ENCODE measurements around the gene TRIM28.
"Not testable (repeated sequence)": the region's sequence is repeated elsewhere in the genome, so short reads cannot be mapped to it uniquely, and the experiment has no call there.

The TRIM28 gene

DNA sequence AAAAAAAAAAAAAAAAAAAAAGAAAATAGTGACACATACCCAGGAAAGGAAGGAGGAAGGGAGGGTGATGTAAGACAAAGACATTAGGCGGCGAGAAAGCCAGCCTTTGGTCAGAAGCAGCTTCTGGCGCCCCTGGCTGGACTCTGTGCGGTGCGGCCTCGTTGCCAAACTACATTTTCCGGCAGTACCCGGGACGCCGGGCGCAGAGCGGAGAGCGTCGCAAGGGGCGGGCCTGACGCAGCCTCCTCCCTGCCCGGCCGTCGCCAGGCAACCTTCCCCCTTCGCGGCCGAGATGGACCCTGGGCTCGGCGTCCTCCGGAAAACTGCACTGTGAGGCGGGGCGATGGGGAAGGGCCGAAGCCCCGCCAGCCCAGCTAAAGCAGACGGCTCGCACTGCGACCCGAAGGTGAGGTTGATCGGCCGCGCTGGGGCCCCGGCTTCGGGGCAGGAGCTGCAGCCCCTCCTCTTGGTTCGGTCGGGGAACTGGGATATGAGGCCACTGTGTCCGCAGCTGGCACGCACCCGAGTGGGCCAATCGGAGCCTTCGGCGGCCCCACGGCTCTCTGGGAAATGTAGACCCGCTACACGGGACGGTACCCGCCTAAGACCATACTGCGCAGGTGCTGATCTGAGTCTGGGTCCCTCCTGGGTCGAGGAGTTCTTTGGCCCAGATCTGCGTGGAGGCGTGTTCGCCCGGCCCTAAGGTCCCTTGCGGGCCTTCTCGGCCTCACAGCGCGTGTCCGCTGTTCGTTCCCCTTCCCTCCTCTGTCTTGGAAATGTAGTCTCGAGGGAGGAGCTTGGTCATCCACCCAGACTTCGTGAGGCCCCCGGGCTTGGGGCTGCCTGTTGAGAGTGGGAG is 31.5 kb downstream of the TRIM28 start:
- Histone ChIP-seq H3K79me2 (ENCODE audit: control insufficient read depth, insufficient read depth, low read length, unreplicated experiment) (peaks cover 3% of the 10 kb centered on the region), H3K36me3 (ENCODE audit: insufficient read depth, low read length) (no peaks in the 10 kb centered on the region), H3K27ac (ENCODE audit: low read depth, low read length) (peak overlapping the region; percentile 93), H2AFZ (ENCODE audit: low read length, unreplicated experiment) (no peak overlapping the region), H3K4me1 (ENCODE audit: control insufficient read depth, insufficient read depth, low read length, unreplicated experiment) (peaks cover 8% of the 10 kb centered on the region), H3K27me3 (ENCODE audit: insufficient read depth, low read length) (no peaks in the 10 kb centered on the region), H3K4me3 (ENCODE audit: low read depth, low read length) (peak overlapping the region; percentile 83)

DNA sequence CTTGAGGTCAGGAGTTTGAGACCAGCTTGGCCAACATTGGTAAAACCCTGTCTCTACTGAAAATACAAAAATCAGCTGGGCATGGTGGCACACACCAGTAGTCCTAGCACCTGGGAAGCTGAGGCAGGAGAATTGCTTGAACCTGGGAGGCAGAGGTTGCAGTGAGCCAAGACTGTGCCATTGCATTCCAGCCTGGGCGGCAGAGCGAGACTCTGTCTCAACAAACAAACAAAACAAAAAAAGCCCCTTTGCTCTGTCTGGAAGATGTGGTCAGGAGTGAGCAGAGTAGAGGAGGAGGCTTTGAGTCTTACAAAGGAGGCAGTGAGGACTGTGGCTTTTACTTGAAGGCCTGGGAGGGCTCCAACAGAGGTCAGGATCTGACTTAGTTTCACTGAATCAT is 33.7 kb downstream of the TRIM28 start:
- not testable (repeated sequence) for H2AFZ ChIP-seq (ENCODE audit: low read length, unreplicated experiment); H3K79me2 ChIP-seq (ENCODE audit: control insufficient read depth, insufficient read depth, low read length, unreplicated experiment); H3K27me3 ChIP-seq (ENCODE audit: insufficient read depth, low read length); H3K36me3 ChIP-seq (ENCODE audit: insufficient read depth, low read length); H3K4me1 ChIP-seq (ENCODE audit: control insufficient read depth, insufficient read depth, low read length, unreplicated experiment); H3K4me3 ChIP-seq (ENCODE audit: low read depth, low read length); H3K27ac ChIP-seq (ENCODE audit: low read depth, low read length)

DNA sequence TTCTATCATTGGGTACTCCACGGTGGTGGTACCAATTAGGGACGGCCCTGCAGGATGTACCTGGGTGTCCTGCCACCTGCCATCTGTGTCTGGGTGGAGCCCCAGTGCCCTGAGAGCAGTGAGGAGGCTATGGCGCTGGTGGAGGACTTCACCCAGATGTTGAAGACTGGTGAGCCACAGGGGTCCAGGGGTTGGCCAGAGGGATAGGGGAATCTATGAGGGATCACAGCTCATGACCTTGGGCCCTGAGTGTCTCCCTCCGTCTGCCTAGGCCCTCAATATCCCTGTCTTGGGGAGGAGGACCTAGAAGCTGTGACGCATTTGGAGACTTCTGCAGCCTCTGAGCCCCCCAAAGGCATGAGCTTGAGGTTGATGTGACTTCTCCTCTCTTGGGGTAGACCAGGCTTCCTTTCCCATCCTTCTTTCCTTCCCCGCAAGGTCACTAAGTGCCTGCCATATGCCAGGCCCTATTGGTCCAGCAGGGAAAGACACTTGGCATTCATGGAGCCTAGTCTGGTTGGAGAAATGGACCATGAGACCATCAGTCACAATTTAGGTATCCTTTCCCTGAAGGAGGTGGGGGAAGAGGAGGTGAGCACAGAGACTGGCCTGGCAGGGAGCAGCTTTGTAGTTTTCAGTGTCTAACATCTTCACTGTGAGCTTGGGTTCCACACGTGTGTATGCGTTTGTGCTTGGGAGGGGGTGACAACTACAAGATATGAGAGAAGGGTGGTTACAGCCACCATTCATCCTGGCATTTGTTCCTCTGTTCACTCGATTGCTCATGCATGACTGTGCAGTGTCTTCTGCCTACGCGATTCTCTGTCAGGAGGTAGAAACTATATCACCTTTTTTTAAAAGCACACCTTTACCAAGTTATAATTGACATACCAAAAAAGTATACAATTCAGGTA is 34.4 kb downstream of the TRIM28 start:
- Histone ChIP-seq H3K4me1 (ENCODE audit: control insufficient read depth, insufficient read depth, low read length, unreplicated experiment) (peaks cover 5% of the 10 kb centered on the region), H2AFZ (ENCODE audit: low read length, unreplicated experiment) (no peak overlapping the region), H3K4me3 (ENCODE audit: low read depth, low read length) (no peak overlapping the region), H3K79me2 (ENCODE audit: control insufficient read depth, insufficient read depth, low read length, unreplicated experiment) (peaks cover 3% of the 10 kb centered on the region), H3K27ac (ENCODE audit: low read depth, low read length) (no peak overlapping the region), H3K36me3 (ENCODE audit: insufficient read depth, low read length) (no peaks in the 10 kb centered on the region), H3K27me3 (ENCODE audit: insufficient read depth, low read length) (no peaks in the 10 kb centered on the region)

DNA sequence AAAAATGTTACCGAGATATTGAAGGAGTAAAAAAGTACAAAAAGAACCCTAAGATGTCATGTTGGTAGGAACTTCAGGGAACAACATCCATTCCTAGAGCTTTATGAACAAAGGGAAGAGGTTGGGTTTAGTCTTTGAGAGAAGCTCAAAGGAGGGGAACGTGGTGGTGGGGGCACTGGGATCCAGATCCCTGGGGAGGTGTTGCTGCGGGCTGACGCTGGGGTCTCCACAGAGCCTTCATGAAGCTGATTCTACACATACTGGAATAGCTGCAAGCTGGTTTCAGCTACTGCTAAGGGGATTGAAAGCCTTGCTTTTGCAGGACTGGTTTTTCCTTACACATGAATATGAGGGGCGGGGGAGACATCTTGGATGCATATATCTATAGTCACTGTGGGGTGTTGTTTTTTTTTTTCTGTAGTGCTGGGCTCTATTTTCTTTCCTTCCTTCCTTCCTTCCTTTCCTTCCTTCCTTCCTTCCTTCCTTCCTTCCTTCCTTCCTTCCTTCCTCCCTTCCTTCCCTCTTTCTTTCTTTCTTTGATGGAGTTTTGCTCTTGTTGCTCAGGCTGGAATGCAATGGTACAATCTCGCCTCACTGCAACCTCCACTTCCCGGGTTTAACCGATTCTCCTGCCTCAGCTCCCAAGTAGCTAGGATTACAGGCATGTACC is 35.7 kb downstream of the TRIM28 start:
- H3K79me2 ChIP-seq (ENCODE audit: control insufficient read depth, insufficient read depth, low read length, unreplicated experiment) = peaks cover 3% of the 10 kb centered on the region
- no peak overlapping the region for H3K27ac ChIP-seq (ENCODE audit: low read depth, low read length)

DNA sequence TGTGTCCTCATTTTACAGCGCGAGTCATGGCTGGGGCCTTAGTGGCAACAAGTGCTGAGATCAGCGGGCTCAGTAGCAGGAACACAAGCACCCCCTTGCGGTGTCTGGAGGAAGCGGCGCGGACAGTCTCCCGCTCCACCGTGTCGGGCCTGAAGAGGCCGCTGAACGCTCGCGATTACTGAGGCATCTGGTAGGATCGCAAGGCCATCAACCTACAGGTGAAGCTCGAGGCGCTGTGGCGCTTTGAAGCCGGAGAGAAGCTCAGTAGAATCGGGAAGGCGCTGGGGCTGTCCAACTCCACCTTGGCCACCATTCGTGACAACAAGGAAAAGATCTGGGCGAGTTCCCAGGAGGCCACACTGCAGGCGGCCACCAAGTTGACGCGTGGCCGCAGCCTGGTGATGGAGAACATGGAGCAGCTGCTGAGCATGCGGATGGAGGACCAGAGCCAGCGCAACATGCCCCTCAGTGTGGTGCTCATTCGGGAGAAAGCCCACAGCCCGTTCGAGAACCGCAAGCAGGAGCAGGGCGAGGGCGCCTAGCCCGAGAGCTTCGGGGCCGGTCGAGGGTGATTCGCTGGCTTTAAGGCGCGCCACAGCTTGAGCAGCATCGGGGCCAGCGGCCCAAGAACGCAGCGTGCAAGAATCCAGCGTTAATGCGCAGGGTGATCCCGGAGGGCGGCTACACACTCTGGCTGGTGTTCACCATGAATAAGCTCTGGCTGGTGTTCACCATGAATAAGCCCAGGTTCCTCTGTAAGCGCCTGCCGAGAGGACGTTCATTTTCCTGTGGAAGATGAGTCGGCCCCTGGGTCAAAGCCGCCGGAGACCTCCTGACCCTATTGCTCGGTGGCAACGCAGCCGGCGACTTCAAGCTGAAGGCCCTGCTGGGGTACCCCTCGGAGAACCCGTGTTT is 37.6 kb downstream of the TRIM28 start:
- no peak overlapping the region for H2AFZ ChIP-seq (ENCODE audit: low read length, unreplicated experiment)
- no peak overlapping the region for H3K27ac ChIP-seq (ENCODE audit: low read depth, low read length)
- H3K27me3 ChIP-seq (ENCODE audit: insufficient read depth, low read length) = no peaks in the 10 kb centered on the region
- no peak overlapping the region for H3K4me3 ChIP-seq (ENCODE audit: low read depth, low read length)
- no peaks in the 10 kb centered on the region for H3K36me3 ChIP-seq (ENCODE audit: insufficient read depth, low read length)
- no peaks in the 10 kb centered on the region for H3K4me1 ChIP-seq (ENCODE audit: control insufficient read depth, insufficient read depth, low read length, unreplicated experiment)
- peaks cover 3% of the 10 kb centered on the region for H3K79me2 ChIP-seq (ENCODE audit: control insufficient read depth, insufficient read depth, low read length, unreplicated experiment)

More for the DNA sequence above, 35.7 kb downstream of the TRIM28 start:
- H3K4me3 ChIP-seq (ENCODE audit: low read depth, low read length) = no peak overlapping the region
- H3K4me1 ChIP-seq (ENCODE audit: control insufficient read depth, insufficient read depth, low read length, unreplicated experiment) = no peaks in the 10 kb centered on the region
- no peak overlapping the region for H2AFZ ChIP-seq (ENCODE audit: low read length, unreplicated experiment)
- no peaks in the 10 kb centered on the region for H3K27me3 ChIP-seq (ENCODE audit: insufficient read depth, low read length)
- H3K36me3 ChIP-seq (ENCODE audit: insufficient read depth, low read length) = no peaks in the 10 kb centered on the region

DNA sequence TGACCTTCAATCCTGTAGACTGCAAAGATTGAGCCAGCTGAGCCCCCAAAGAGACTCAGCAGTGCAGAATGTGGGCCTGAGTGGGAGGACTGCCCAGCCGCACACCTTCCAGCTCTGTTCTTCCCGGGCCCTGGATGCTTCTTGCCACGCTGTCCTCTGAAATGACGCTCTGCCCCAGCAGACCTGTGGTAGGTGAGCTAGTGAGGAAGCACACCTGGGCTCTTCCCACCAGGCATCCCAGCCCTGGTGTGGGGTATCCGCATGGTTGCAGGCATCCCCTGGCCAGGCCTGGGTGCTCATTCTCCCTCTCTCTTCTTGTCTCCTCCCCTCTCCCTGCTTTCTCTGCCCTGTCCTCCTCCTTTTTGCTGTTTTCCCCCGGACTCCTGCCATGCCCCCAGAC is 39.1 kb downstream of the TRIM28 start:
- no peak overlapping the region for H3K27ac ChIP-seq (ENCODE audit: low read depth, low read length)
- H2AFZ ChIP-seq (ENCODE audit: low read length, unreplicated experiment) = no peak overlapping the region
- H3K27me3 ChIP-seq (ENCODE audit: insufficient read depth, low read length) = no peaks in the 10 kb centered on the region
- H3K4me1 ChIP-seq (ENCODE audit: control insufficient read depth, insufficient read depth, low read length, unreplicated experiment) = no peaks in the 10 kb centered on the region
- H3K4me3 ChIP-seq (ENCODE audit: low read depth, low read length) = no peak overlapping the region
- no peaks in the 10 kb centered on the region for H3K36me3 ChIP-seq (ENCODE audit: insufficient read depth, low read length)
- H3K79me2 ChIP-seq (ENCODE audit: control insufficient read depth, insufficient read depth, low read length, unreplicated experiment) = peaks cover under 1% of the 10 kb centered on the region

DNA sequence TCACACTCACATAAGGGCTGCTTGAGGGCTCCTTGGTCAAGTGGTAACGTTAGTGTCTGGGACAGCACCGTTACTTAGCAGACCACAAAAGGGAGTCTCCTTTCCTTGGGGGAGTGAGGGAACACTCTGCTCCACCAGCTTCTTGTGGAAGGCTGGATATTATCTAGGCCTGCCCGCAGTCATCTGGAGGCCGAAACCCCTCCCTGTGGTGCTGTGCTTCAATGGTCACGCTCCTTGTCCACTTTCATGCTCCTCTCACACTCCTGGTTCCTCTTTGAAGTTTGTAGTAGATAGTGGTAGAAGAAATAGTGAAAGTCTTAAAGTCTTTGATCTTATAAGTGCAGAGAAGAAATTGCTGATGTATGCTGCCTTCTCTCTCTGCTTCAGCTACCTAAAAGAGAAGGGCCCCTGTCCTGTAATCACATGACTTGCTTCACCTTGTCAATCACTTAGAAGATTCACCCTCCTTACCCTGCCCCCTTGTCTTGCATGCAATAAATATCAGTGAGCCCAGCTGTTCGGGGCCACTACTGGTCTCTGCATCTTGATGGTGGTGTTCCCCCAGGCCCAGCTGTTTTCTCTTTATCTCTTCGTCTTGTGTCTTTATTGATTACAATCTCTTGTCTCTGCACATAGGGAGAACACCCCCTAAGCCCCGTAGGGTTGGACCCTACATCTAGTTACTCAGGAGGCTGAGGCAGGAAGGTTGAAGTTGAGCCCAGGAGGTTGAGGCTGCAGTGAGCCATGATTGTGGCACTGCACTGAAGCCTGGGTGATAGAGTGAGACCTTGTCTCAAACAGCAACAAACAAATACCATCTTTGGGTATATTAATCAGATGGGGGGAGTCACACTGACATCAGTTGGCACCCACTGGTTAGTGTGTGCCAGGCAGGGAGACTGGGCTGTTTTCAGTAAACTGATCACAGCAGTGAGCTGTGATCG is 40.9 kb downstream of the TRIM28 start:
- Histone ChIP-seq H3K27ac (ENCODE audit: low read depth, low read length) (no peak overlapping the region), H3K4me3 (ENCODE audit: low read depth, low read length) (no peak overlapping the region), H2AFZ (ENCODE audit: low read length, unreplicated experiment) (no peak overlapping the region), H3K79me2 (ENCODE audit: control insufficient read depth, insufficient read depth, low read length, unreplicated experiment) (no peaks in the 10 kb centered on the region), H3K27me3 (ENCODE audit: insufficient read depth, low read length) (no peaks in the 10 kb centered on the region), H3K4me1 (ENCODE audit: control insufficient read depth, insufficient read depth, low read length, unreplicated experiment) (no peaks in the 10 kb centered on the region), H3K36me3 (ENCODE audit: insufficient read depth, low read length) (no peaks in the 10 kb centered on the region)

DNA sequence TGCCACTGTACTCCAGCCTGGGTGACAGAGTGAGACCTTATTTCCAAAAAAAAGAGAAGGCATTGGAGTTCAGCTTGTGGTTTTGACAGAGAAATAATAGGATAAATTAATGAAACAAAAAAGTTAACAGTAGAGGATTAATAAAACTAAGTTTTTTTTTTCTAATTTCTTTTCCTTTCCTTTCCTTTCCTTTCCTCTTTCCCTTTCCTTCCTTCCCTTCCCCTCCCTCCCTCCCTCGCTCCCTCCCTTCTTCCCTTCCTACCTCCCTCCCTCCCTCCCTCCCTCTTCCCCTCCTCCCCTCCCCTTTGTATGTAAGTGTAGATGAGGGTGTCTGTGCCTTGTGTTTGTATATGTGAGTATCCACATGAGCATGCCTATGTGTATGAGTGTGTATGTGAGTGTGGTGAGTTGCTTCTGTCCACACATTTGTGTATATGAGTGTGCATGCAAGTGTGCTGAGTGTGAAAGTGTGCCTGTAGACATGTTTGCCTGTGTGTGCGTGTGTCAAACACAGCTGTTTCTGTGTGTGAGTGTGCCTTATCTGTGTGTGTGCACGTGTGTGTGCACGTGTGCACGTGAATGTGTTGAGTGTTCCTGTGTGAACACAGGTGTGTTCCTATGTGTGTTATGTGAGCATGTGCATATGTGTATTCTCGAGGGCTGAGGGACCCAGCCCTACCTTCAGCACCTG is 41.7 kb downstream of the TRIM28 start:
- Histone ChIP-seq H3K4me1 (ENCODE audit: control insufficient read depth, insufficient read depth, low read length, unreplicated experiment) (no peaks in the 10 kb centered on the region), H2AFZ (ENCODE audit: low read length, unreplicated experiment) (no peak overlapping the region), H3K79me2 (ENCODE audit: control insufficient read depth, insufficient read depth, low read length, unreplicated experiment) (no peaks in the 10 kb centered on the region), H3K4me3 (ENCODE audit: low read depth, low read length) (no peak overlapping the region), H3K27ac (ENCODE audit: low read depth, low read length) (no peak overlapping the region), H3K27me3 (ENCODE audit: insufficient read depth, low read length) (no peaks in the 10 kb centered on the region), H3K36me3 (ENCODE audit: insufficient read depth, low read length) (no peaks in the 10 kb centered on the region)
